Stimulated activated naive B cell treated with anti-CD40 and anti-IgM and Interleukin-4, amounts not matched to agents 10 μg/mL and 1 μg/mL and 100 μg/mL, for 72 hours (primary cell): ENCODE results near the gene SMPD2.
A peak's percentile ranks its signal among the peaks of the same experiment; 100 is the strongest.

Experiments used
- ATAC-seq, 2 donors: fragments of 150-1000 bp; cut with Tn5 transposase; replicated peaks; 2 replicates each; pipeline ENCODE4 v1.10.0; 2021; ENCODE audit warnings: moderate library complexity in 1 of 2
- DNase-seq: peaks from one replicate; pipeline ENCODE4 v3.0.0; 2021
- H3K27ac Mint-ChIP-seq: one replicate; pipeline ENCODE4 v1.8.0; 2022; ENCODE audit warnings: mild to moderate bottlenecking, mixed read lengths
- H3K27me3 Mint-ChIP-seq, 2 donors: one replicate each; pipeline ENCODE4 v1.8.0; 2022; ENCODE audit warnings: mixed read lengths in 2 of 2
- H3K36me3 Mint-ChIP-seq, 2 donors: one replicate each; pipeline ENCODE4 v1.8.0; 2022; ENCODE audit warnings: mixed read lengths in 2 of 2, mild to moderate bottlenecking in 1 of 2
- H3K4me1 Mint-ChIP-seq, 2 donors: one replicate each; pipeline ENCODE4 v1.8.0; 2022; ENCODE audit warnings: mixed read lengths in 2 of 2, mild to moderate bottlenecking in 1 of 2
- H3K4me3 Mint-ChIP-seq, 2 donors: one replicate each; pipeline ENCODE4 v1.8.0; 2022; ENCODE audit warnings: mild to moderate bottlenecking in 2 of 2, mixed read lengths in 2 of 2, moderate library complexity in 1 of 2
- H3K9me3 Mint-ChIP-seq, 2 donors: one replicate each; pipeline ENCODE4 v1.8.0; 2022; ENCODE audit warnings: mixed read lengths in 2 of 2, mild to moderate bottlenecking in 1 of 2

Gene SMPD2

GRCh38 chr6:109451376-109451775 lies 10.9 kb downstream of the SMPD2 start:
- ATAC-seq, result no peak

GRCh38 chr6:109452181-109452580 lies 11.7 kb downstream of the SMPD2 start:
- ATAC-seq, result no peak

More at GRCh38 chr6:109451376-109451775, 10.9 kb downstream of the SMPD2 start:
- peaks cover 49 to 76% of the 10 kb centered on the region in 2 donors for H3K4me1 Mint-ChIP-seq
- no peak for DNase-seq
- no peak overlapping the region for H3K4me3 Mint-ChIP-seq
- H3K36me3 Mint-ChIP-seq, result peaks cover 45 to 68% of the 10 kb centered on the region in 2 donors
- H3K27me3 Mint-ChIP-seq, result no peaks in the 10 kb centered on the region
- H3K9me3 Mint-ChIP-seq, result no peaks in the 10 kb centered on the region
- peak overlapping the region; percentile 76 for H3K27ac Mint-ChIP-seq

GRCh38 chr6:109453156-109453555 lies 12.6 kb downstream of the SMPD2 start:
- no peak for ATAC-seq
- Mint-ChIP-seq H3K9me3 (no peaks in the 10 kb centered on the region), H3K27me3 (no peaks in the 10 kb centered on the region), H3K4me1 (peaks cover 47 to 82% of the 10 kb centered on the region in 2 donors), H3K36me3 (peaks cover 34 to 65% of the 10 kb centered on the region in 2 donors), H3K27ac (peak overlapping the region; percentile 76), H3K4me3 (peak overlapping the region; percentile 93 to 96)
- no peak for DNase-seq

More at GRCh38 chr6:109452181-109452580, 11.7 kb downstream of the SMPD2 start:
- Mint-ChIP-seq H3K27me3 (no peaks in the 10 kb centered on the region), H3K9me3 (no peaks in the 10 kb centered on the region), H3K4me3 (peak overlapping the region in 1 of 2 donors; percentile 25), H3K27ac (peak overlapping the region; percentile 76), H3K4me1 (peaks cover 52 to 78% of the 10 kb centered on the region in 2 donors), H3K36me3 (peaks cover 40 to 70% of the 10 kb centered on the region in 2 donors)
- no peak for DNase-seq

GRCh38 chr6:109453594-109454495 lies 13.3 kb downstream of the SMPD2 start:
- peaks cover 45 to 82% of the 10 kb centered on the region in 2 donors for H3K4me1 Mint-ChIP-seq

GRCh38 chr6:109454496-109455436 lies 14.2 kb downstream of the SMPD2 start:
- Mint-ChIP-seq H3K36me3 (peaks cover 27 to 58% of the 10 kb centered on the region in 2 donors), H3K4me1 (peaks cover 48 to 82% of the 10 kb centered on the region in 2 donors), H3K9me3 (no peaks in the 10 kb centered on the region), H3K4me3 (peak overlapping the region; percentile 93 to 96), H3K27me3 (no peaks in the 10 kb centered on the region), H3K27ac (peak overlapping the region; percentile 100)
- DNase-seq (peak; percentile 86), ATAC-seq (peak; percentile 62 to 64)

More at GRCh38 chr6:109453594-109454495, 13.3 kb downstream of the SMPD2 start:
- Mint-ChIP-seq H3K27ac (peak overlapping the region; percentile 100), H3K36me3 (peaks cover 30 to 63% of the 10 kb centered on the region in 2 donors), H3K27me3 (no peaks in the 10 kb centered on the region), H3K4me3 (peak overlapping the region; percentile 93 to 96), H3K9me3 (no peaks in the 10 kb centered on the region)
- ATAC-seq (no peak), DNase-seq (no peak)

GRCh38 chr6:109455437-109456110 lies 15.1 kb downstream of the SMPD2 start, which contains the start of gene MICAL1:
Gene MICAL1 (minus strand): TSS chr6:109455772. CDS start chr6:109454196, 1,576 bp downstream.
- H3K36me3 Mint-ChIP-seq, result peaks cover 22 to 54% of the 10 kb centered on the region in 2 donors
- H3K4me3 Mint-ChIP-seq, result peak within 1 kb of the TSS; percentile 93 to 96

GRCh38 chr6:109456111-109456583 lies 15.6 kb downstream of the SMPD2 start:
- Mint-ChIP-seq H3K36me3 (peaks cover 24 to 54% of the 10 kb centered on the region in 2 donors), H3K4me3 (peak overlapping the region; percentile 81 to 96)

More at GRCh38 chr6:109455437-109456110, 15.1 kb downstream of the SMPD2 start, which contains the start of gene MICAL1:
- ATAC-seq, result peak; percentile 64 to 66
- peak within 1 kb of the TSS; percentile 100 for H3K27ac Mint-ChIP-seq
- no peaks in the 10 kb centered on the region for H3K9me3 Mint-ChIP-seq
- no peaks in the 10 kb centered on the region for H3K27me3 Mint-ChIP-seq
- peaks cover 43 to 81% of the 10 kb centered on the region in 2 donors for H3K4me1 Mint-ChIP-seq
- peak; percentile 84 for DNase-seq

GRCh38 chr6:109456710-109457561 lies 16.4 kb downstream of the SMPD2 start:
- ATAC-seq (no peak), DNase-seq (no peak)
- H3K4me1 Mint-ChIP-seq, result peaks cover 39 to 74% of the 10 kb centered on the region in 2 donors
- H3K27me3 Mint-ChIP-seq, result no peaks in the 10 kb centered on the region
- peak overlapping the region; percentile 81 to 96 for H3K4me3 Mint-ChIP-seq
- peak overlapping the region; percentile 85 for H3K27ac Mint-ChIP-seq
- peaks cover 24 to 54% of the 10 kb centered on the region in 2 donors for H3K36me3 Mint-ChIP-seq
- peaks cover 1 to 2% of the 10 kb centered on the region in 2 donors for H3K9me3 Mint-ChIP-seq

More at GRCh38 chr6:109456111-109456583, 15.6 kb downstream of the SMPD2 start:
- Mint-ChIP-seq H3K9me3 (peaks cover 0 to 1% of the 10 kb centered on the region in 2 donors), H3K27me3 (no peaks in the 10 kb centered on the region), H3K4me1 (peaks cover 41 to 77% of the 10 kb centered on the region in 2 donors), H3K27ac (peak overlapping the region; percentile 88)
- ATAC-seq, result peak in 1 of 2 donors; percentile 1
- no peak for DNase-seq

GRCh38 chr6:109457562-109457996 lies 17.1 kb downstream of the SMPD2 start:
- Mint-ChIP-seq H3K9me3 (peaks cover 1 to 4% of the 10 kb centered on the region in 2 donors), H3K4me3 (peak overlapping the region in 1 of 2 donors; percentile 81), H3K27me3 (no peaks in the 10 kb centered on the region), H3K36me3 (peaks cover 24 to 54% of the 10 kb centered on the region in 2 donors), H3K4me1 (peaks cover 41 to 74% of the 10 kb centered on the region in 2 donors), H3K27ac (peak overlapping the region; percentile 85)
- DNase-seq, result no peak
- ATAC-seq, result no peak

GRCh38 chr6:109458774-109459531 lies 18.4 kb downstream of the SMPD2 start:
- ATAC-seq, result peak; percentile 45 to 47
- H3K9me3 Mint-ChIP-seq, result peaks cover 1 to 4% of the 10 kb centered on the region in 2 donors
- peak; percentile 67 for DNase-seq
- peaks cover 21 to 52% of the 10 kb centered on the region in 2 donors for H3K36me3 Mint-ChIP-seq
- peaks cover 36 to 68% of the 10 kb centered on the region in 2 donors for H3K4me1 Mint-ChIP-seq
- H3K27ac Mint-ChIP-seq, result peak overlapping the region; percentile 82
- H3K27me3 Mint-ChIP-seq, result no peaks in the 10 kb centered on the region
- peak overlapping the region; percentile 7 to 35 for H3K4me3 Mint-ChIP-seq

- Mint-ChIP-seq H3K4me3 (no peak overlapping the region), H3K4me1 (peaks cover 38 to 71% of the 10 kb centered on the region in 2 donors), H3K27ac (peak overlapping the region; percentile 49), H3K9me3 (peaks cover 1 to 4% of the 10 kb centered on the region in 2 donors), H3K36me3 (peaks cover 24 to 49% of the 10 kb centered on the region in 2 donors), H3K27me3 (no peaks in the 10 kb centered on the region)
- no peak for ATAC-seq
- no peak for DNase-seq
Measured at GRCh38 chr6:109460161-109460829, 19.8 kb downstream of the SMPD2 start.
